GM18520 (cell line): Measurements from ENCODE around the gene HINT3.
"Not testable (repeated sequence)": the region's sequence is repeated elsewhere in the genome, so short reads cannot be mapped to it uniquely, and the experiment has no call there.

Experiments used
- ATAC-seq: cut with Tn5 transposase; IDR thresholded peaks from one replicate; pipeline ENCODE4 v1.9.1; 2021; ENCODE audit not compliant: unreplicated experiment

HINT3 gene

DNA sequence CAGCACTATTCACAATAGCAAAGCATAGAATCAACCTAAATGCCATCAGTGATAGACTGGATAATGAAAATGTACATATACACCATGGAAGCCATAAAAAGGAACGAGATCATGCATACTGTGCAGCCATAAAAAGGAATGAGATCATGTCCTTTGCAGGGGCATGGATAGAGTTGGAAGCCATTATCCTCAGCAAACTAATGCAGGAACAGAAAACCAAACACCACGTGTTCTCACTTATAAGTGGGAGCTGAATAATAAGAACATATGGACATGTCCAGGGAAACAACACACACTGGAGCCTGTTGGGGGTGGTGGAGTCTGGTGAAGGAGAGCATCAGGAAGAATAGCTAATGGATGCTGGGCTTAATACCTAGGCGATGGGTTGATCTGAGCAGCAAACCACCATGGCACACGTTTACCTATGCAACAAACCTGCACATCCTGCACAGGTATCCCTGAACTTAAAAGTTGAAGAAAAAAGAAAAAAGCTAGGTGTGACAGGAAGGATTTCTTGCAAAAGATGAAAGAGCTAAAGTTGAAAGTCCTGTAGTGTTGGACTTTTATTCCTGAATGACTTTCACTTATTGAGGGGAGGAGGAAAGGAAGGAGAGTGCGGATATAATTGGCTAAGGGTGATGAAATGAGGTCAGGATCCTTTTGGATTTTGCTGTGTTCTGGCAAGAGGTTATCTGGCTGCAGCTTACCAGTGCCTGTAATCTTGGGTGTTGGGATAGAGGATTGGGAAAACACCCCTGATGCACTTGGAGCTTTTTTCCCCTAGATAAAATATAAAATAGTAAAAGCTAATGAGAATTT lies 38.3 kb downstream of the HINT3 start:
- no peak for ATAC-seq

DNA sequence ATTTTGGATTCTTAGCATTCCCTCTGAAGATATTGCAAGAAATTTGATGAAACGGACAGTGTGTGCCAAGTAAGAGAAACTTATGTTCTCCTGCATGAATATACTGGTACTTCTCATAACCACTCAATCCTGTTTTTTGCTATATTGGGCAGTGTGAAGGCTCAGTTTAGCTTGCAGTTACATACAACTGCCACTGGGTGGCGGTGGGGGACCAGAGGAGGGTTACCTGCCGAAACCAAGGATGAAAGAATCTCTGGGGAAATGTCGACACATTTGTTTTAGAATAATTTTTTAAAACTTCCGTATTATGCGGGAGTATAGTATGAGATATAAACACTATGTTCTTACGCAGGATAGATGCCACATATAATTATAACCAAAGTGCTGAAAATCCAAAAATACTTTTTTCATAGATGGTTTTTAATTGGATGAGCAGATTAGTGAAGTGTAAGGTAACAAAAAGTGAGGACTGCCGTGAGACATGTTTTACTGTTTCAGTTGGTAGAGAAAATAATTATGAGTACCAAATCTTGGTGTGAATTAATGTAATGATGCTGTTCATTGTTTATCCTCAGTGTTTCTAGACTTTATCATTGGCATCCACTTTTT lies 39.5 kb downstream of the HINT3 start:
- peak; percentile 91 for ATAC-seq

DNA sequence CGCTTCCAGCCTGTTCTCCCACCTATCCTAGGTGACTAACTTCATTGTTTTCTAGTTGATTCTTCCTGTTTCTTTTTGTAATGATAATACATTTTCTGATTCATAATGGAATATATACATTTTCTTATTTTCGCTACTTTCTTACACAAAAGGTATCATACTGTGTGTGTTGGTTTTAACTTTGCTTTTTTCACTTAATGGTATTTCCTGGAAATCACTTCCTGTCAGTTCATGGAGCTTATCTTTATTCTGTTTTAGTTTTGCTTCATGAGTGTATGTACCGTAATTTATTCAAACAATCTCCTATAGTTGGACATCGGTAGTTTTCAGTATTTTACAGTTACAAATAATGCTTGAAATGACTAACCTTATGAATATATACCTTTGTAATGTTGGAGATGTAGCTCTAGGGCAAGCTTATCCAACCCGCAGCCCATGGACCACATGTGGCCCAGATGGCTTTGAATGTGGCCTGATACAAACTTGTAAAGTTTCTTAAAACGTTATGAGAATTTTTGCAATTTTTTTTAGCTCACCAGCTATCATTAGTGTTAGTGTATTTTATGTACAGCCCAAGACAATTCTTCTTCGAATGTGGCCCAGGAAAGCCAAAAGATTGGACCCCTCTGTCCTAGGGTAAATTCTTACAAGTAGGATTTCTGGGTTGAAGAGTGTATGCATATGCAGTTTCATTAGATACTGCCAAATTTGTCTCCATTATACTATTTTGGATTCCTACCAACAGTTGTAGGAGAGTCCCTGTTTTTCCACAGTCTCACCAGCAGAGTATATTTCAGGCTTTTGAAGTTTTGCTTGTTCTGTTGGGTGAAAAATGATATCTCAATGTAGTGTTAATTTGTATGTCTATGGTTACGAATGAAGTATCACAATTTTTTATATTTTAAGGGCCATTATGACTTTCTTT lies 46.4 kb downstream of the HINT3 start:
- no peak for ATAC-seq

DNA sequence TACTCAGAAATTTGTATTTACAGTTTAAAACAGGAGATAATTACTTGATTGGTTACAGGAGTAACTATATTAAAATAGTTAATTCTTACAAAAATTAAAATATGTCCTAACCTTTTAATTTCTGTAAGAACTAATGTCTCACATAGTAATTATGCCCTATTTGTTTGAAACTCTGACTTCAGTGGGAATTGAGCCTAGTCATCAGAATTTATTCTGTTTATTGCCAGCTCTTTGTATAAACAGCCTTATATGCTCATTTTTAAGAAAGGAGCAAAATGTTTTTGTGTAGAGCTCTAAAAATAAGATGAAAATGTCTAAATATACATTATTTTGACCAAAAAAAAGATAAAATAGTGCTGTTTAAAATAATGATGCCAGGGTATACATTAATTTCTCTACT lies 51.2 kb downstream of the HINT3 start:
- no peak for ATAC-seq

DNA sequence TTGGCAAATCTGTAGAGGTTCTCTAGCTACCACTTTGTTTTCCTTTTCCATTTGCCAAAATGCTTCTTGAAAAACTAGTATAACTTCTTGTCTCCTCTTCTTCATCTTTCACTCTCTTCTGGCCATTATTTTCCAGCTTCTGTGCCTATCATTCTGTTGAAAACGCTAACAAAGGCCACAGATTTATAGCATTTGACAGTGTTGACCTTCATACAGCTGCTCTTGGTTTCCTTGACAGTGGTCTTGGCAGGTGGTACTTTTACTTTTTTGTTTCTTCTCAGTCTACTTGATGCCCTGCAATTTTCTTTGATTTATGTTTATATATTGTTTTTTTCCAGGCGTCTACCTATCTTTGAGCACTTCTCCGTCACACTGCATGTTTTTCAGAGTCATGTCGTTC lies 53.5 kb downstream of the HINT3 start:
- ATAC-seq: no peak

DNA sequence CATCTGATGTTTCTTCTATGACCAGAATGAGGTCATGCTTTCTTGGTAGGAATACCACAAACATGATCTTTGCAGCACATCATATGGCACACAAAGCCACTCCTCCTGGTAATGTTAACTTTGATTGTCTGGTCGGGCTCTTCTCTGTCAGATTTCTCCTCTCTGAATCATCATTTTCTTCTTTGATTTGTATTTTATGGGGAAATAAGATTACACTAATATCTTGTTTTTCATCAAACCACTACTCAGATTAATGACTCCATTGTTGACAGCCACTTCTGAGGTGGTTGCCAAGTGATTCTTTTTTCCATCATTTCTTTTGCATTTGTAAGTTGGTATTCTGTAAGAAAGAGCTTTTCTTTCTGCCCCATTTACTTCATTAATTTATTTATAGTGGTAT lies 59.3 kb downstream of the HINT3 start:
- no peak for ATAC-seq

DNA sequence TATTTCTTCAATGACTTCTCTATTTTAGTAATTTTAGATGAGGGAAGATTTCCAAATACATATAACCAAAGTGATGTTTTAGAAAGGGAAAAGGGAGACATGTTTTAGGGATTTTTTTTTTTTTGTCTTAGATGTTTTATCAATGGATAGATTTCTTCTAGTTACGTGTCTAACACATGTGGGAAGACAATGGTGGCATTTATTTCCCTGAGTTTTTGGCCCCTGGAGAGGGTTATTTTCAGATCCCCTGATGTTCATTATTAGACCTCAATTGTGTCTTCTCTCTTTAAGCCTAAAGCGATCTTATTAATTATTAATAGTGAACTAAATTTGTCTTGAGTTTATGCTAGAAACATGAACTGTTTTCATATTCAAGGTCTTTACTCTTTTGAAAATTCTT lies 60.0 kb downstream of the HINT3 start:
- ATAC-seq: no peak

DNA sequence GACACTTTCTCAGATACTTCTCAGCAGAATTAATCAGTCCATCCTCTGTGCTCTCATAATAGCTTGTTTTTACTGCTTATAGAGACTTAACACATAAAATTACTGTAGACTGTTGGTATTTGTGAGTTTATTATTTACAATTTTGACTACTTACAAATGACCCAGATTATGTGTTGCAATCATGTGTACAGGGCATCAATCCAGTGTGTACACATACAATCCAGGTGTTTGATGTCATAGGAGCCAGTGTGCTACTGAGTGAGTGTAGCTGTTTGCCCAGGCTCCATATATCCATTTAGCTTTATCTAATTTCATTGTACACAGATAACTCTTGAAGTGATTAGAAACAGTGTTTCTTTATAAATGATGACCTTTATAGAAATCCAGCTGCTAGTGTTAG lies 61.1 kb downstream of the HINT3 start:
- ATAC-seq: no peak

DNA sequence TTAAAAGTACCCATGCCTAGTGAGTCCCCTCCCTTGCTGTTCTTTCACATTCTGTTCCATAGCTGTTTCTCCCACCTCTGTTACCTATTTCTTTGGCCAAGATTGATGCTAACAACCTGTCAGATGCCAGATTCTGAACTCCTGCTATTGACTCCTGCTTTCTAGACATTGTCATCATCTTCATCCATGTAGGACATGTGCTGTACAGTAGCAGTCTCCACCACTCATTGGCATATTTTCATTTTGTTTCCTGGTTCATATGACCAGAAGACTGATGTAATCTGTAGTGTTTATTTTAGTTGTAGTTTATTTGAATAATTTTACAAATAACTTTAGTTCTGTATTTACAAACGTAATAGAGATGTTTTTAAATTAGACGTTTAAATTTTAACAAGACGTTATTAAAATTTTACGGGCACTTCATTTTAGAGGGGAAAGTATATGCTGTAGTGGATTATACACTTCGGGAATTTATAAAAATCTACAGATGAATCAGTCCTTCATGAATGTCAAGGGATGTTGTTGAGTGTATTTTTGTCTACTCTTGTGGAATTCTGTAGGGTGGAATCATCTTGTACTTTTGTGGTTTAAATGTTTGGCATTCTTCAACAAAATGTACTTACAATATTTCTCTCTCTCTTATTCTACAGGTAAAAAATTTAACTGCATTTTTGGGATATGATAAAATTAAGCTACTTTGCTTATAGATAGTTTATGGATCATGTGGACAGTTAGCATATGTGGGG lies 63.9 kb downstream of the HINT3 start:
- no peak for ATAC-seq

DNA sequence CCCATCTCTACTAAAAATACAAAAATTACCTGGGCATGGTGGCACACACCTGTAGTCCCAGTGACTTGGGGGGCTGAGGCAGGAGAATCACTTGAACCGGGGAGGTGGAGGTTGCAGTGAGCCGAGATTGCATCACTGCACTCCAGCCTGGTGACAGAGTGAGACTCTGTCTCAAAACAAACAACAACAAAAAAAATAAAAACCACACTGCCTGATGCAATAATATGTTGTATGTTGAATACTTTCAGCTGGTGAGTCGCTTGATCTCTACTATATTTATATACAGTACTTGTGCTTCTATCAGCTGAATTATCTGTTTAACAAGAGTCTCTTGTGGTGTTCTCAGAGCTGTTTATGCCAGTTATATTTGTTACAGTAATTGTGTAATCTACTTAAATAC lies 66.9 kb downstream of the HINT3 start:
- ATAC-seq: not testable (repeated sequence)

DNA sequence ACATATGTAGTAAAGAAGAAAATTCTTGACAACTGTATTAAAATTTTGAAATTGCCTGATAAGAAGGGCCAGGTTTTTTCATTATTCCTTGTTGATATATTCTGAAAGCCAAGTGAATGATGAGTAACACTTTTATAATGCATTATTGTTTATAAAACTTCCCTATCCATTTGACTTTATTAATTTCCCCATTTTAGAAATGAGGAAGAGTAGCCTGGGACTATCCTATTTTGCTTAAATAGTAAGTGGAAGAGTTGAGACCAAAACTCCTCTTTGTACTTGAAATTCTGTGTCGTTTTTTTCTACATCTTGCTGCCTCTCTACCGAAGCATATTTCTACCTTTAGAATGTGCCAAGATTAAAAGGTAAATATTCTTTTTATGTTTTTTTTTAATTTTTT lies 69.4 kb downstream of the HINT3 start:
- no peak for ATAC-seq

DNA sequence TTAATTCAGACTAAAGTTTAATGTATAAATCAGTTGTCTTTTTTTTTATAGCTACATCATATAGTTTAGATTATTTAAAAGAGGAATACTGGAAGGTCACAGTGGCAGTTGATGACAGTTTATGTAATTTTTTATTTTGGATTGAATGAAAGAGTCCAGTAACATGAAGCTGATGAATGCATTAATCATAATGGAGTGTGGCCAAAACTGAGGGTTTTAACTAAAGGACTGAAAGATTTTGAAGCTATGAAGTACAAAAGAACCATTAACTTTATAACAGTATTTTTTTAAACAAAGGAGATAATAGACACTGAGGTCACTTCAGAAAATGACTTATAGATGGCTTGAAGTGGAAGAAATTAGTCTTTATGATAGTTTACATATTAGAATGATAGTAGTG lies 71.0 kb downstream of the HINT3 start:
- ATAC-seq: no peak
